SJSA1 (cell line): ENCODE results near the gene LNPEP. TPM values are rescaled to one million over a fixed set of nuclear protein-coding genes. Genes with fewer than 3 reads are reported as not detected.
"Not testable (repeated sequence)": the region's sequence is repeated elsewhere in the genome, so short reads cannot be mapped to it uniquely, and the experiment has no call there.

Experiments used
- DNase-seq, 2 experiments: peaks; one replicate each; pipeline ENCODE4 v3.0.0-alpha.2; 2015 to 2020; ENCODE audit warnings: low spot score in 2 of 2, low read depth in 1 of 2
- H3K27ac ChIP-seq: fragments of 250-450 bp; sonication (Bioruptor Pico); 2 replicates; pipeline ENCODE4 v1.5.1; 2020; ENCODE audit warnings: mild to moderate bottlenecking, moderate library complexity
- H3K27me3 ChIP-seq: fragments of 250-450 bp; sonication (Bioruptor Pico); replicated peaks from 2 replicates; pipeline ENCODE4 v1.5.1; 2020; ENCODE audit warnings: mild to moderate bottlenecking, moderate library complexity
- H3K36me3 ChIP-seq: fragments of 250-450 bp; sonication (Bioruptor Pico); 2 replicates; pipeline ENCODE4 v1.5.1; 2020; ENCODE audit warnings: mild to moderate bottlenecking
- H3K4me1 ChIP-seq: fragments of 250-450 bp; sonication (Bioruptor Pico); replicated peaks from 2 replicates; pipeline ENCODE4 v1.6.1; 2021; ENCODE audit warnings: mild to moderate bottlenecking
- H3K4me3 ChIP-seq: fragments of 250-450 bp; sonication (Bioruptor Pico); 2 replicates; pipeline ENCODE4 v1.5.1; 2020; ENCODE audit warnings: mild to moderate bottlenecking
- H3K9me3 ChIP-seq: fragments of 250-450 bp; sonication (Bioruptor Pico); replicated peaks from 2 replicates; pipeline ENCODE4 v1.5.1; 2020; ENCODE audit warnings: mild to moderate bottlenecking
- total RNA-seq: library from RNA; depleted of rRNA; stranded (reverse); fragments of >200 nt; shearing (Covaris generic); gene quantifications from 2 replicates; pipeline ENCODE4 v1.2.3, GENCODE V29; 2014

Gene LNPEP
- total RNA-seq, 1 experiment from 2014 or later, result 23.7 TPM

- H3K27ac ChIP-seq, result no peak overlapping the region
Measured at GRCh38 chr5:96913233-96913632, 22.6 kb upstream of the LNPEP start.

GRCh38 chr5:96919754-96920197 lies 16.1 kb upstream of the LNPEP start:
- Histone ChIP-seq H3K9me3 (no peaks in the 10 kb centered on the region), H3K36me3 (no peaks in the 10 kb centered on the region), H3K4me1 (no peaks in the 10 kb centered on the region), H3K27me3 (no peaks in the 10 kb centered on the region), H3K27ac (no peak overlapping the region), H3K4me3 (no peak overlapping the region)
- DNase-seq, result no peak

More at GRCh38 chr5:96913233-96913632, 22.6 kb upstream of the LNPEP start:
- H3K27me3 ChIP-seq, result no peaks in the 10 kb centered on the region
- no peak overlapping the region for H3K4me3 ChIP-seq
- no peaks in the 10 kb centered on the region for H3K9me3 ChIP-seq
- H3K4me1 ChIP-seq, result no peaks in the 10 kb centered on the region; the same call in 1 of the 2 replicates
- H3K36me3 ChIP-seq, result no peaks in the 10 kb centered on the region
- no peak for DNase-seq

GRCh38 chr5:96920744-96921355 lies 15.0 kb upstream of the LNPEP start:
- Histone ChIP-seq H3K27ac (no peak overlapping the region), H3K27me3 (no peaks in the 10 kb centered on the region), H3K36me3 (no peaks in the 10 kb centered on the region)

GRCh38 chr5:96922499-96923244 lies 13.2 kb upstream of the LNPEP start:
- Histone ChIP-seq H3K9me3 (no peaks in the 10 kb centered on the region), H3K27me3 (no peaks in the 10 kb centered on the region), H3K4me3 (no peak overlapping the region), H3K36me3 (no peaks in the 10 kb centered on the region), H3K27ac (no peak overlapping the region), H3K4me1 (no peaks in the 10 kb centered on the region)
- DNase-seq, result no peak

More at GRCh38 chr5:96920744-96921355, 15.0 kb upstream of the LNPEP start:
- Histone ChIP-seq H3K9me3 (no peaks in the 10 kb centered on the region), H3K4me1 (no peaks in the 10 kb centered on the region), H3K4me3 (no peak overlapping the region)
- no peak for DNase-seq

GRCh38 chr5:96924016-96924443 lies 11.8 kb upstream of the LNPEP start:
- H3K4me1 ChIP-seq, result no peaks in the 10 kb centered on the region

GRCh38 chr5:96926276-96926675 lies 9.6 kb upstream of the LNPEP start:
- no peak for DNase-seq
- H3K4me1 ChIP-seq, result no peaks in the 10 kb centered on the region
- no peak overlapping the region for H3K27ac ChIP-seq
- H3K9me3 ChIP-seq, result no peaks in the 10 kb centered on the region
- H3K36me3 ChIP-seq, result no peaks in the 10 kb centered on the region
- H3K27me3 ChIP-seq, result no peaks in the 10 kb centered on the region
- no peak overlapping the region for H3K4me3 ChIP-seq

More at GRCh38 chr5:96924016-96924443, 11.8 kb upstream of the LNPEP start:
- no peak overlapping the region for H3K4me3 ChIP-seq
- no peak overlapping the region for H3K27ac ChIP-seq
- no peak for DNase-seq
- no peaks in the 10 kb centered on the region for H3K9me3 ChIP-seq
- no peaks in the 10 kb centered on the region for H3K27me3 ChIP-seq
- H3K36me3 ChIP-seq, result no peaks in the 10 kb centered on the region

GRCh38 chr5:96927008-96927407 lies 8.9 kb upstream of the LNPEP start:
- no peaks in the 10 kb centered on the region for H3K27me3 ChIP-seq
- H3K9me3 ChIP-seq, result no peaks in the 10 kb centered on the region
- no peak for DNase-seq
- H3K4me3 ChIP-seq, result no peak overlapping the region
- no peak overlapping the region for H3K27ac ChIP-seq
- no peaks in the 10 kb centered on the region for H3K36me3 ChIP-seq
- H3K4me1 ChIP-seq, result no peaks in the 10 kb centered on the region

GRCh38 chr5:96928931-96929708 lies 6.8 kb upstream of the LNPEP start:
- DNase-seq, result no peak
- Histone ChIP-seq H3K27me3 (no peaks in the 10 kb centered on the region), H3K36me3 (no peaks in the 10 kb centered on the region), H3K4me3 (no peak overlapping the region), H3K4me1 (peaks cover 9% of the 10 kb centered on the region), H3K27ac (no peak overlapping the region), H3K9me3 (no peaks in the 10 kb centered on the region)

GRCh38 chr5:96930058-96930457 lies 5.8 kb upstream of the LNPEP start:
- Histone ChIP-seq H3K9me3 (no peaks in the 10 kb centered on the region), H3K27me3 (no peaks in the 10 kb centered on the region), H3K4me3 (no peak overlapping the region), H3K27ac (no peak overlapping the region), H3K4me1 (peaks cover 10% of the 10 kb centered on the region), H3K36me3 (no peaks in the 10 kb centered on the region)
- no peak for DNase-seq

GRCh38 chr5:96930589-96930988 lies 5.3 kb upstream of the LNPEP start:
- H3K4me3 ChIP-seq, result no peak overlapping the region
- H3K36me3 ChIP-seq, result no peaks in the 10 kb centered on the region
- no peaks in the 10 kb centered on the region for H3K9me3 ChIP-seq
- DNase-seq, result no peak
- no peak overlapping the region for H3K27ac ChIP-seq
- peaks cover 10% of the 10 kb centered on the region for H3K4me1 ChIP-seq
- H3K27me3 ChIP-seq, result no peaks in the 10 kb centered on the region

- DNase-seq, H3K27me3 ChIP-seq, H3K4me3 ChIP-seq, H3K27ac ChIP-seq, H3K9me3 ChIP-seq, H3K36me3 ChIP-seq: not testable (repeated sequence)
- peaks cover 10% of the 10 kb centered on the region for H3K4me1 ChIP-seq
Measured at GRCh38 chr5:96931037-96931436, 4.8 kb upstream of the LNPEP start.

GRCh38 chr5:96931605-96932004 lies 4.3 kb upstream of the LNPEP start:
- DNase-seq, result no peak
- Histone ChIP-seq H3K9me3 (no peaks in the 10 kb centered on the region), H3K36me3 (no peaks in the 10 kb centered on the region), H3K4me3 (no peak overlapping the region), H3K27me3 (no peaks in the 10 kb centered on the region), H3K27ac (no peak overlapping the region), H3K4me1 (peaks cover 10% of the 10 kb centered on the region)

GRCh38 chr5:96932026-96932425 lies 3.9 kb upstream of the LNPEP start:
- H3K27ac ChIP-seq, result no peak overlapping the region
- DNase-seq, result no peak
- H3K27me3 ChIP-seq, result no peaks in the 10 kb centered on the region
- peaks cover 13% of the 10 kb centered on the region for H3K4me1 ChIP-seq
- no peaks in the 10 kb centered on the region for H3K36me3 ChIP-seq
- H3K9me3 ChIP-seq, result no peaks in the 10 kb centered on the region
- H3K4me3 ChIP-seq, result no peak overlapping the region
